ENCODE data around the gene B3GALT6.

Gene B3GALT6

GRCh38 chr1:1202831-1203560 is 29.0 kb upstream of the B3GALT6 start:
- no peak for DNase-seq (ENCODE audit: low spot score)

- no peak for DNase-seq (ENCODE audit: low spot score)
Measured at GRCh38 chr1:1203561-1204424, 28.2 kb upstream of the B3GALT6 start.

- no peak for DNase-seq (ENCODE audit: low spot score)
Measured at GRCh38 chr1:1204425-1204920, 27.6 kb upstream of the B3GALT6 start.

- DNase-seq (ENCODE audit: low spot score): no peak
Measured at GRCh38 chr1:1204998-1205768, 26.9 kb upstream of the B3GALT6 start.

GRCh38 chr1:1205769-1206375 is 26.2 kb upstream of the B3GALT6 start:
- DNase-seq (ENCODE audit: low spot score): no peak

GRCh38 chr1:1206376-1206965 is 25.6 kb upstream of the B3GALT6 start, which contains the start of gene TNFRSF18:
TNFRSF18 (minus strand) TSS chr1:1206592; CDS start chr1:1206571, 21 bp downstream.
- DNase-seq (ENCODE audit: low spot score): no peak

GRCh38 chr1:1206966-1207531 is 25.0 kb upstream of the B3GALT6 start:
- no peak for DNase-seq (ENCODE audit: low spot score)

GRCh38 chr1:1207571-1207892 is 24.5 kb upstream of the B3GALT6 start:
- no peak for DNase-seq (ENCODE audit: low spot score)

- no peak for DNase-seq (ENCODE audit: low spot score)
Measured at GRCh38 chr1:1208713-1209433, 23.2 kb upstream of the B3GALT6 start.

GRCh38 chr1:1210726-1211540 is 21.1 kb upstream of the B3GALT6 start:
- DNase-seq (ENCODE audit: low spot score): no peak

- no peak for DNase-seq (ENCODE audit: low spot score)
Measured at GRCh38 chr1:1211541-1212441, 20.2 kb upstream of the B3GALT6 start.

GRCh38 chr1:1212780-1213344 is 19.2 kb upstream of the B3GALT6 start:
- no peak for DNase-seq (ENCODE audit: low spot score)

GRCh38 chr1:1213345-1214265 is 18.4 kb upstream of the B3GALT6 start, which contains the start of gene TNFRSF4:
TNFRSF4 (minus strand) TSS chr1:1214153; CDS start chr1:1214127, 26 bp downstream.
- no peak for DNase-seq (ENCODE audit: low spot score)

- DNase-seq (ENCODE audit: low spot score): no peak
Measured at GRCh38 chr1:1215080-1215676, 16.9 kb upstream of the B3GALT6 start.

GRCh38 chr1:1215881-1216605 is 16.0 kb upstream of the B3GALT6 start:
- DNase-seq (ENCODE audit: low spot score): no peak
